HFFc6 (cell line): Measurements from ENCODE around the gene SCAPER. TPM values are rescaled to one million over a fixed set of nuclear protein-coding genes. Genes with fewer than 3 reads are reported as not detected.

Source experiments
- DNase-seq: peaks from one replicate; pipeline ENCODE4 v3.0.0-alpha.2; 2018
- H3K27ac Mint-ChIP-seq: 2 replicates; pipeline ENCODE4 v1.8.0; 2020; ENCODE audit warnings: mild to moderate bottlenecking, mixed read lengths
- H3K27me3 Mint-ChIP-seq: 2 replicates; pipeline ENCODE4 v1.8.0; 2021; ENCODE audit warnings: mild to moderate bottlenecking, moderate library complexity, mixed read lengths; ENCODE audit not compliant: insufficient read depth
- H3K36me3 Mint-ChIP-seq: 2 replicates; pipeline ENCODE4 v1.8.0; 2021; ENCODE audit warnings: low read depth, mixed read lengths
- H3K4me1 Mint-ChIP-seq: 2 replicates; pipeline ENCODE4 v1.8.0; 2020; ENCODE audit warnings: low read depth, mixed read lengths
- H3K4me3 Mint-ChIP-seq: 2 replicates; pipeline ENCODE4 v1.8.0; 2020; ENCODE audit warnings: mild to moderate bottlenecking, moderate library complexity, mixed read lengths
- H3K9me3 Mint-ChIP-seq: 2 replicates; pipeline ENCODE4 v1.8.0; 2020; ENCODE audit warnings: mild to moderate bottlenecking, mixed read lengths
- CTCF ChIP-seq: fragments of 200-600 bp; sonication (generic); IDR thresholded peaks from 2 replicates; pipeline ENCODE4 v1.5.0; 2021; ENCODE audit warnings: antibody characterized with exemption, mild to moderate bottlenecking
- long read RNA-seq: library from polyadenylated mRNA; unstranded; transcript quantifications from one replicate; pipeline ENCODE4 v2.0.0, GENCODE V29; 2019
- total RNA-seq, 6 experiments: library from RNA; stranded (reverse); fragmentation: NEBNext Ultra II Directional; extraction: Animal tissue kit (Norgen Biotek cat#: 25700); gene quantifications; 2 replicates in 1 of 6; 3 replicates in 5 of 6; pipeline ENCODE4 v1.2.3, GENCODE V29; 2021

Gene SCAPER
- 10 to 100 TPM in 1 of 6 experiments, 1 to 10 TPM in 5; 6.9 to 10.1 (median 8.1) TPM for total RNA-seq
- long read RNA-seq, partial matches to known transcripts = 5 of 9 reads
- long read RNA-seq, other reads (novel, unspliced or antisense) = 4 of 9 reads

- no peaks in the 10 kb centered on the region; the same call in 1 of the 2 replicates for H3K27me3 Mint-ChIP-seq
- peak within 1 kb of the TSS; percentile 78 for H3K27ac Mint-ChIP-seq
- H3K4me3 Mint-ChIP-seq = peak within 1 kb of the TSS; percentile 92
- DNase-seq = peak; percentile 74
- H3K36me3 Mint-ChIP-seq = no peaks in the 10 kb centered on the region
- H3K4me1 Mint-ChIP-seq = peaks cover 31% of the 10 kb centered on the region
- H3K9me3 Mint-ChIP-seq = no peaks in the 10 kb centered on the region
- TF ChIP-seq CTCF = peak; percentile 30; the same call in 1 of the 2 replicates
Measured at GRCh38 chr15:76905013-76905839, at the start of gene SCAPER. TSS of gene SCAPER (minus strand) at chr15:76905340. CDS start at chr15:76883817, 21,523 bp downstream.

GRCh38 chr15:76954744-76955143 is 49.6 kb upstream of the SCAPER start:
- H3K4me3 Mint-ChIP-seq = no peak overlapping the region
- no peaks in the 10 kb centered on the region for H3K36me3 Mint-ChIP-seq
- no peak overlapping the region for H3K27ac Mint-ChIP-seq
- no peak for DNase-seq
- TF ChIP-seq CTCF = no peak
- H3K4me1 Mint-ChIP-seq = no peaks in the 10 kb centered on the region
- no peaks in the 10 kb centered on the region for H3K9me3 Mint-ChIP-seq
- peaks cover 1% of the 10 kb centered on the region; the same call in 1 of the 2 replicates for H3K27me3 Mint-ChIP-seq

- H3K27me3 Mint-ChIP-seq = peaks cover 1% of the 10 kb centered on the region; the same call in 1 of the 2 replicates
- TF ChIP-seq CTCF = no peak
- H3K9me3 Mint-ChIP-seq = no peaks in the 10 kb centered on the region
- H3K36me3 Mint-ChIP-seq = no peaks in the 10 kb centered on the region
- no peaks in the 10 kb centered on the region for H3K4me1 Mint-ChIP-seq
- no peak overlapping the region for H3K4me3 Mint-ChIP-seq
- no peak overlapping the region for H3K27ac Mint-ChIP-seq
- no peak for DNase-seq
Measured at GRCh38 chr15:76953913-76954312, 48.8 kb upstream of the SCAPER start.

GRCh38 chr15:76951220-76951619 is 46.1 kb upstream of the SCAPER start:
- Mint-ChIP-seq H3K36me3 (peaks cover 6% of the 10 kb centered on the region), H3K27me3 (no peaks in the 10 kb centered on the region), H3K9me3 (no peaks in the 10 kb centered on the region), H3K4me3 (no peak overlapping the region), H3K27ac (no peak overlapping the region), H3K4me1 (no peaks in the 10 kb centered on the region)
- TF ChIP-seq CTCF = no peak
- DNase-seq = no peak

- DNase-seq = no peak
- H3K27ac Mint-ChIP-seq = no peak overlapping the region
- TF ChIP-seq CTCF = no peak
- H3K27me3 Mint-ChIP-seq = no peaks in the 10 kb centered on the region
- H3K36me3 Mint-ChIP-seq = peaks cover 24% of the 10 kb centered on the region
- H3K4me3 Mint-ChIP-seq = no peak overlapping the region
- no peaks in the 10 kb centered on the region for H3K9me3 Mint-ChIP-seq
- H3K4me1 Mint-ChIP-seq = no peaks in the 10 kb centered on the region
Measured at GRCh38 chr15:76947454-76947853, 42.3 kb upstream of the SCAPER start.
